ENCODE results near the gene PNPLA3. TPM values are rescaled to one million over a fixed set of nuclear protein-coding genes. Genes with fewer than 3 reads are reported as not detected.

PNPLA3 gene
- polyA plus RNA-seq (2011; rRNA removed): 3.4 and 4.8 TPM in 2 replicates
- polyA minus RNA-seq (2011; rRNA and poly(A)+ RNA removed): 3.6 and 7.0 TPM in 2 replicates

GRCh38 chr22:43923631-43924464 is at the start of gene PNPLA3:
Gene PNPLA3 (plus strand): TSS chr22:43923805. CDS start chr22:43923912, 107 bp downstream.
- Histone ChIP-seq H3K27me3 (ENCODE audit: control insufficient read depth, insufficient read depth, low read length) (no peaks in the 10 kb centered on the region), H3K36me3 (ENCODE audit: control insufficient read depth, insufficient read depth, low read length) (no peaks in the 10 kb centered on the region; the same call in 1 of the 2 replicates), H3K4me3 (ENCODE audit: low read depth, low read length) (peak within 1 kb of the TSS; percentile 75)
- ChIA-PET POLR2A (interaction anchor here (0.7 kb wide), 1 partner anchor 893 kb away, joined by 10 read pairs; no protein-coding TSS in a partner anchor), CTCF (interaction anchor here (0.7 to 2.1 kb wide), 4 partner anchors 20 to 70 kb away, joined by 3 to 9 read pairs (median 3); no protein-coding TSS in a partner anchor)
- TF ChIP-seq CTCF (IDR thresholded peaks at IDR 0.05; ENCODE audit: insufficient read depth, low read depth, low read length): peak; percentile 33
- DNase-seq (ENCODE audit: low read depth): no peak

GRCh38 chr22:43876866-43877509 is 46.6 kb upstream of the PNPLA3 start:
- DNase-seq (ENCODE audit: low read depth): no peak
- no peak for TF ChIP-seq CTCF (IDR thresholded peaks at IDR 0.05; ENCODE audit: insufficient read depth, low read depth, low read length)
- no peaks in the 10 kb centered on the region for H3K36me3 ChIP-seq (ENCODE audit: control insufficient read depth, insufficient read depth, low read length)
- POLR2A ChIA-PET: no interaction called here
- no peak overlapping the region for H3K4me3 ChIP-seq (ENCODE audit: low read depth, low read length)
- peaks cover 10% of the 10 kb centered on the region for H3K27me3 ChIP-seq (ENCODE audit: control insufficient read depth, insufficient read depth, low read length)
- CTCF ChIA-PET: interaction anchor here (0.6 to 2.6 kb wide), 4 partner anchors 8 to 754 kb away, joined by 3 to 23 read pairs (median 3); no protein-coding TSS in a partner anchor

- no peaks in the 10 kb centered on the region for H3K36me3 ChIP-seq (ENCODE audit: control insufficient read depth, insufficient read depth, low read length)
- no peak overlapping the region for H3K4me3 ChIP-seq (ENCODE audit: low read depth, low read length)
- peaks cover 10% of the 10 kb centered on the region for H3K27me3 ChIP-seq (ENCODE audit: control insufficient read depth, insufficient read depth, low read length)
- TF ChIP-seq CTCF (IDR thresholded peaks at IDR 0.05; ENCODE audit: insufficient read depth, low read depth, low read length): no peak
- ChIA-PET CTCF (no interaction called here), POLR2A (no interaction called here)
- DNase-seq (ENCODE audit: low read depth): no peak
Measured at GRCh38 chr22:43878079-43878795, 45.4 kb upstream of the PNPLA3 start.

- Histone ChIP-seq H3K36me3 (ENCODE audit: control insufficient read depth, insufficient read depth, low read length) (no peaks in the 10 kb centered on the region), H3K27me3 (ENCODE audit: control insufficient read depth, insufficient read depth, low read length) (peaks cover 10% of the 10 kb centered on the region), H3K4me3 (ENCODE audit: low read depth, low read length) (no peak overlapping the region)
- no peak for DNase-seq (ENCODE audit: low read depth)
- CTCF ChIA-PET: interaction anchor here (1.3 kb wide), 1 partner anchor 11 kb away, joined by 4 read pairs; no protein-coding TSS in a partner anchor
- POLR2A ChIA-PET: no interaction called here
- no peak for TF ChIP-seq CTCF (IDR thresholded peaks at IDR 0.05; ENCODE audit: insufficient read depth, low read depth, low read length)
Measured at GRCh38 chr22:43878831-43879550, 44.6 kb upstream of the PNPLA3 start.

Data from BJ (cell line).